RWPE1 (cell line): ENCODE data around the gene UNC80.

Source experiments
- CTCF ChIA-PET: fragments of 350-600 bp; sonication (Branson Sonifier 250); formaldehyde crosslinking; extraction: SDS; loops from one replicate; lab custom pipeline; 2021; lab: Yijun Ruan, JAX
- POLR2A ChIA-PET: fragments of 400-600 bp; formaldehyde crosslinking; extraction: SDS; loops from one replicate; lab custom pipeline; 2020; ENCODE audit warnings: antibody characterized with exemption; ENCODE audit not compliant: low non-redundant PET; lab: Yijun Ruan, JAX
- DNase-seq: peaks from one replicate; pipeline ENCODE4 v3.0.0; 2012; ENCODE audit warnings: low spot score
- H3K27ac ChIP-seq: fragments of 450-650 bp; 2 replicates; pipeline ENCODE4 v1.5.1; 2017
- CTCF ChIP-seq: fragments of 450-650 bp; conservative IDR thresholded peaks from 2 replicates; pipeline ENCODE4 v1.5.1; 2017; ENCODE audit warnings: low read depth, mild to moderate bottlenecking

Gene UNC80

GRCh38 chr2:209834767-209835166 is 63.1 kb downstream of the UNC80 start:
- no peak overlapping the region for H3K27ac ChIP-seq
- no peak for DNase-seq
- no peak for TF ChIP-seq CTCF
- ChIA-PET POLR2A (no interaction called here), CTCF (no interaction called here)

- no peak for DNase-seq
- POLR2A ChIA-PET, result no interaction called here
- no peak overlapping the region for H3K27ac ChIP-seq
- no peak for TF ChIP-seq CTCF
- CTCF ChIA-PET, result no interaction called here
Observed at GRCh38 chr2:209840434-209840833, 68.8 kb downstream of the UNC80 start.

GRCh38 chr2:209845666-209846065 is 74.0 kb downstream of the UNC80 start:
- no peak overlapping the region for H3K27ac ChIP-seq
- no peak for TF ChIP-seq CTCF
- DNase-seq, result no peak
- ChIA-PET POLR2A (no interaction called here), CTCF (interaction anchor here (0.6 kb wide), 1 partner anchor 801 kb away, joined by 3 read pairs; no protein-coding TSS in a partner anchor)

GRCh38 chr2:209864716-209865295 is 93.2 kb downstream of the UNC80 start:
- CTCF ChIA-PET, result no interaction called here
- no peak for TF ChIP-seq CTCF
- no peak overlapping the region for H3K27ac ChIP-seq
- POLR2A ChIA-PET, result no interaction called here
- no peak for DNase-seq

GRCh38 chr2:209868271-209868994 is 96.8 kb downstream of the UNC80 start:
- H3K27ac ChIP-seq, result no peak overlapping the region
- DNase-seq, result no peak
- CTCF ChIA-PET, result no interaction called here
- TF ChIP-seq CTCF, result no peak
- POLR2A ChIA-PET, result no interaction called here

GRCh38 chr2:209870067-209870466 is 98.4 kb downstream of the UNC80 start:
- ChIA-PET CTCF (interaction anchor here (0.7 kb wide), 1 partner anchor 490 kb away, joined by 3 read pairs; no protein-coding TSS in a partner anchor), POLR2A (no interaction called here)
- TF ChIP-seq CTCF, result no peak
- H3K27ac ChIP-seq, result no peak overlapping the region
- no peak for DNase-seq
